ENCODE data around the gene SH3RF3.
A peak's percentile ranks its signal among the peaks of the same experiment; 100 is the strongest.

Gene SH3RF3

DNA sequence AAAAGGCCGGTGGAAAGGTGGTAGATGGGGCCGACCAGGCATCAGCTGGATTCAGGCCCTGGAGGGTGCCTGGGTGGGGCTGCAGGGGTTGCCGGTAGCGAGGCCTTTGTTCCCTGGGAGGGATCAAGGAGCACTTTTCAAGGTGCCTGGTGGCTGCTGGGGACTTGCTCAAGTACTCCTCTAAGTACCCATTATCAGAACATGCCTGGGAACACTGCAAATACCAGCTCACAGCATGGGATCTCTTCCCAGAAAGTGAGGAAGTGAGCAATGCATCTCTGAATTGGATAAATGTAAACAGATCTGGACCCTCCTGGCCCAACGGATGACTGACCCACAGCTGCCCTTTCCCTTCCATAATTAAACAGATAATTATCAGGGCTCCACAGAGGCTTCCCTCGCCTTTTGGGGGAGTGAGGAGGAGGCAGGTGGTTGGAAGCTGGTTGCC is 210.5 kb downstream of the SH3RF3 start:
- no peak for DNase-seq (ENCODE audit: low spot score)

DNA sequence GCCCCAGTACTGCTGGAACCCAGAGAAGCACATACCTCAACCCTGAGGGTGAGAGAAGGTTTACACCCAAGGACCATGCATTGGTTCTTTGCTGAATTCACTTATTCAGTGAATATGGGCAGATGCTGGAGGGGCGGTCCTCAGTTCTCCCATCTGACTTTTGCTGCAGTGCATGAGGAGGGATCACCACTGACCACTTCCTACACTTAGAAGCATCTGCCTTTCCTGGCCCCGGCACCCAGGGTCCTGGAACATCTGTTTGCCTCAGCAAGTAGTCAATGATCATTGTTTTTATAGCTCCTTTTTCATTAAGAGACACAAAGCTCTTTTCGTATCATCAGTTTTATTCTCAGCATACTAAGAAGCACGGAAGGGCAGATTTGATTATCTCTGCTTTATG is 211.4 kb downstream of the SH3RF3 start:
- DNase-seq (ENCODE audit: low spot score): no peak

- DNase-seq (ENCODE audit: low spot score): peak; percentile 21
These were observed 212.6 kb downstream of the SH3RF3 start for GRCh38 chr2:109341355-109342255.

DNA sequence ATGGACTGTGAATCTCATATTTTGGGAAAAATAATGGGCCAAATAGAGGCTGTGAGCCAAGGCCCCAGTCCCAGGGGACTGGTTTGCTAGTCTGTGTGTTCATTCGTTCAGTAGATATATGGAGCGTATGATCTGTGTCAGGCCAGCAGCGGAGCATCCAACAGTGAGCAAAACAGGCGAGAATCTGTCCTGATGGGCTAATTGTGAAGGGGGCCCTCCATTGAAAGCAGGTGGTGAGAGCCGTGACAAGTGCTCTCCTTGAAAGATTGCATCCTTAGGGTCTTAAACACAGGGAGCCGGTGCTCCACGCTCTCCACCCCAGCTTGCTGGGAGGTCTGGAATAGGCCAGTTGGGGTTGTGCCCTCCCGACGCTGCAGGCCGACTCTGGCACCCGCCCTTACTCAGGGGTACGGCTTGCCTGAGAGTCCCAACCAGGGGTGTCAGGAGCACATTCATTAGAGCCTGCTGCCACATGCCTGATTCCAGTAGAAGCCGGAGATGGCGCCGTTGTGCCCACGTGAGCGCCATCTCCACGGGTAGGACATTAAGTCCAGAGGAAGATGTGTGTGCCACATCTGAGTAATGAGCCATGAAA is 213.3 kb downstream of the SH3RF3 start:
- no peak for DNase-seq (ENCODE audit: low spot score)

DNA sequence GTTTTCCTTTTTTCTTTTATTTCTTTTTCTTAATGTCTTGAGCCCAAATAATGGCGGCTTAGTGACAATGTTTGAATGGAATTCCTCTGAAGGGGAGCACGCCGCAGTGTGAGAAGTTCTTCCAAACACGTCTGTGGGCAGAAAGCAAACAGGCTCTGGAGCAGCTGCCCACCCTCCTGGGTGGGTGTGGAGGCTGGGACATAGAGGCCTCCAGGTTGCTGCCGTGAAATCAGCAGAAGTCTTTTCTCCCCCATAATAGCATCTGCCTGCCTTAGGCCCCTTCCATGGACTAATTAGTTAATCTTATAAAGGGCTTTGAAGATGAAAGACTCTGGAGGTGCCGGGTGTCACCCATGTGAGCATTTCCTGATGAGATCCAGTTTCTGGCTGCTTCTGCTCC is 213.9 kb downstream of the SH3RF3 start:
- DNase-seq (ENCODE audit: low spot score): no peak

DNA sequence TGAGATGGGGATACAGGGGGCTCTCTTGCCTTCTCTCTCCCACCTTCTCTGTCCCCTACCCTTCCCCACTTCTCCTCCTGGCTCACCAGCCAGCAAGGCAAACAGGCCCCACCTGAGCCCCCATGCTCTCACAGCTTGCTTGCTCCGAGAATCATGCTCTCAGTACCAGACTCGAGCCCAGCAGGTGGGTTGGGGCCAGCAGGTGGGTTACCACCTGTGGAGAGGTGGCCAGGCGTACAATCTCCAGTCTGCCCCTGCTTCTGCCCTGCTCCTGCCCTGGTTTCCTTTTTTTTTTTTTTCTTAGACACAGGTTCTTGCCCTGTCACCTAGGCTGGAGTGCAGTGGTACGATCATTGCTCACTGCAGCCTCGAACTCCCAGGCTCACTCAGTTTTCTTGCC is 214.5 kb downstream of the SH3RF3 start:
- no peak for DNase-seq (ENCODE audit: low spot score)

DNA sequence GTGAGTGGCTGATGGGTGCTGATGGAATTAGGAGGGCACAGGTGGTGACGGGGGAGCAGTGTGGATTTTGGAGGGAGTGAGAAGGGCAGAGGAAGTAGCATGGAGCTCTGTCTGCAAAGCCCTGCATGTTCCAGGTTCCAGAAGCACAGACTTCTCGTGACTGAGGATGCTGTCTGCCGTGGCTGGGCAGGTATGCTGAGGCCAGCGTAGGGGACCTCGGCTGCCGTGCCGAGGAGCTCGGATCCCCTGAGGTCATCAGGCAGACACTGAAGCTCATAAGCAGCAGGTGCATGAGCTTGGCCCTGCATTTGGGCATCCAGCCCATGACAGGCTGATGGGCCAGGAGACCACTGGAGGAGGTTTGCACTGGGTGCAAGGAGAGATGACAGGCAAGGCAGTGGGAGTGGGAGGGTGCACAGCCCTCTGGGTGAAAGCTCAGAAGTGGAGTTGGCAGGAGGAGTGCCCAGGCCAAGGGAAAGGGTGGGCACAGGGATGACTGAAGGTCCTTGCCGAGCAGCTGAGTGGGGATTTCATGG is 215.3 kb downstream of the SH3RF3 start:
- no peak for DNase-seq (ENCODE audit: low spot score)

GRCh38 chr2:109345091-109345490 is 216.1 kb downstream of the SH3RF3 start:
- no peak for DNase-seq (ENCODE audit: low spot score)

- no peak for DNase-seq (ENCODE audit: low spot score)
These were observed 216.9 kb downstream of the SH3RF3 start for GRCh38 chr2:109345653-109346480.

DNA sequence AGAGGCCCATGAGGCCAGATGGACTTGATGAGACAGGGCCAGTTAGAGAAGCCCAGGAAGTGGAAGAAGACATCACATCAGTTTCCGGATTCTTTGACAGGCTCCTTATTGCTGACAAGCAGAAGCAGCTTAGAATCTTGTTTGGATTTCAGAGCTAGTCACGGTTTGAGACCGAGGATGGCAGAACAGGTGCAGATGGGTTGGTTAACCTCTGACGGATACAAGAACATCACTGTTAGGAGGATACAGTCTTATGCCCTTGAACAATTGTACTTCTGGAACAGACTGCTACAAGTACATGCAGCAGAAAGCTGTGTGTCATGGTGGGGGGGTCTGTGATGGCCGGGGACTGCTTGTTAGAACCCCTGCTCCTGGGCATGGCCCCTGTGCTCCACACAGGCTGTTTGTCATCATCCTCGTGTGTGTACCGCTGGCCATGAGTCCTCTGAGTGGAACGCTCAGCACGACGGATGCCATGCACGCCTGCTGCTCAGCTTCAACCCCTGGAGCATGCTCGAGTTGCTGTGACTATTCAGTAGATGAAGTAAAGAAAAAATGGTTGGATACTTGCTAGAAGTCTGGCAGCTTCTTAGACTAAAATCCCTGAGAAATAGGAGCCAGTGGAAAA is 217.7 kb downstream of the SH3RF3 start:
- no peak for DNase-seq (ENCODE audit: low spot score)

- DNase-seq (ENCODE audit: low spot score): no peak
These were observed 218.6 kb downstream of the SH3RF3 start for GRCh38 chr2:109347626-109348025.

- DNase-seq (ENCODE audit: low spot score): no peak
These were observed 219.2 kb downstream of the SH3RF3 start for GRCh38 chr2:109348190-109348589.

DNA sequence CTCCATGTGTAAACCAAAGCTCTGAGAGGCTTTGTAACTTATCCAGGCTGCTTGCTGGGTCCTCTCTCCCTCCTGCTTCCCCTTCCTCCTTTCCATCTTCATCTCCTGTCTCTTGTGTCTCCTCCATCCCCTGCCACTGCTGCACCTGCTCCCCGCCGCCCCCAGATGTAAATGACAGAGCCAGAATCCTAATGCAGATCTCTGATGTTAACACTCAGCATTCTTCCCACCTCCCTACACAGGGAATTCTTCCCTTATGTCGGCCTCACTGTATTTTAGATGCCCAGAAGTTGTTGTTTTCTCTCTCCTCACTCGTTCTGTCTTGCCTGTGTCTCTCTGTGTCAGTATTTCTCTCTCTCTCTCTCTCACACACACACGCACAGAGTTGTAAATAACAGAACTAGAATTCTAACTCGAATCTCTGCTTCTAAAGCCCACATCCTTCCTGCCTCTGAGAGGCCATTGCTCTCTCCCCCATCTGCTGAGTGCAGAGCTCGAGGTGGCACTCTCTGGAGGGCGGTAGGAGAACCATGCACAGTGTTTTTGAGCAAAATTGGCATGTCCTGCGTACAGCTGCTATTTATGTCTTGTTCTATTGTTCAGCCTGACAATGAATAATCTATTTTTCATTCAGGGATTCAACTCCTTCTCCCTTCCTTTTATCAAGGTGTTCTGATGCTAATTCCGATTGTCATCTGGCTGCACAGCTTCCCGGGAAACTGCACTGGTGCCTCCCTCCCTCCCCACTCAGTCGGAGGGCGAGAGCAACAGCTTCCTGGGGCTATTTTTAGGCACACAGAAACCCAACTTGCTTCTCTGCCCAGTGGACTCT is 219.9 kb downstream of the SH3RF3 start:
- DNase-seq (ENCODE audit: low spot score): no peak

GRCh38 chr2:109349503-109350465 is 220.8 kb downstream of the SH3RF3 start:
- DNase-seq (ENCODE audit: low spot score): no peak

- DNase-seq (ENCODE audit: low spot score): no peak
These were observed 221.5 kb downstream of the SH3RF3 start for GRCh38 chr2:109350526-109350925.

GRCh38 chr2:109351164-109351756 is 222.3 kb downstream of the SH3RF3 start:
- peak; percentile 66 for DNase-seq (ENCODE audit: low spot score)

GRCh38 chr2:109352056-109352897 is 223.3 kb downstream of the SH3RF3 start:
- no peak for DNase-seq (ENCODE audit: low spot score)

DNA sequence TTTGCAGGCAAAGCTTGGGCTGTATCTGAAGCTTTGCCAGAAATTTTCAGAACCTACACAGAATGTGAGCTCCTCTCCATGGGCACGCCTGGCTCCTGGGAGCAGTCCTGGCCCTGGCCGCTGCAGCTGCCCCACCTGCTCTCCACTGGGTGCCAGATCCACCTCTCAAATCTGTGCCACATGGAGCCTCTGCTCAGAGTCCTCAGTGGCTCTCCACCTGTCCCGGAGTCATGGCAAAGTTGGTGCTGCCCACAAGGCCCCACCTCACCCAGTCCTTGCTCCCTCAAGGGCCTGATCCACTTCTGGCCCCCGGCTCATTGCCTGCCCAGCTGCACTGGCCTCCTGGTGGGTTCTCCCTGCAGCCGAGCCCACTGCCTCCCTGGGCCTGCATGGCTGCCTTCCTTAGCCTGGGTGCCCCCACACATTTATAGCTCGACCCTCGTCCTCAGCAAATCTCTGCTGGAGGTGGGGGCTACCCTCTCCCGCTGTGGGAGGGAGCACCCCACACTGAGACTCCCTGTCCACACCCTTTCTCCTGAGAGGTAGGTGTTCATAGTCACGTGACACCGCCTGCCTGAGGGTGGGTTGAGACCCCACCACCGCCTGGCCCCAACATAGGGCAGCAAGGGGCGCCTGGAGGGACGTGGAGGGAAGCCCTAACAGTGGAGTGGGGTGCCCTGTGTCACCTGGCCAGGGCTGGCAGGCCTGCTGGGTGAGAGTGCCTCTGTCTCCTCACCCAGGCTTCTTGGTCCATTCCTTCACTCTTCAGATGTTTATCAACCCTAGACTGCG is 224.1 kb downstream of the SH3RF3 start:
- DNase-seq (ENCODE audit: low spot score): no peak
